Duodenal mucosa (tissue), 2 donors: Measurements from ENCODE around the gene SCNN1B.
"Not testable (repeated sequence)": the region's sequence is repeated elsewhere in the genome, so short reads cannot be mapped to it uniquely, and the experiment has no call there.

Experiments used
- H3K27ac ChIP-seq: one replicate; pipeline ENCODE4 v1.7.0; 2013; ENCODE audit warnings: low read depth, low read length
- H3K27me3 ChIP-seq, 2 donors: one replicate each; pipeline ENCODE4 v1.7.0; 2013; ENCODE audit warnings: low read length in 2 of 2, control low read depth in 1 of 2; ENCODE audit not compliant: insufficient read depth in 2 of 2, control insufficient read depth in 1 of 2
- H3K36me3 ChIP-seq, 2 donors: one replicate each; pipeline ENCODE4 v1.7.0; 2013; ENCODE audit warnings: low read length in 2 of 2, control low read depth in 1 of 2; ENCODE audit not compliant: insufficient read depth in 2 of 2, control insufficient read depth in 1 of 2
- H3K4me1 ChIP-seq, 2 donors: one replicate each; pipeline ENCODE4 v1.7.0; 2013; ENCODE audit warnings: low read length in 2 of 2, control low read depth in 1 of 2; ENCODE audit not compliant: insufficient read depth in 2 of 2, control insufficient read depth in 1 of 2
- H3K4me3 ChIP-seq, 2 donors: one replicate each; pipeline ENCODE4 v1.7.0; 2013; ENCODE audit warnings: low read length in 2 of 2, low read depth in 1 of 2
- H3K9ac ChIP-seq, 2 donors: one replicate each; pipeline ENCODE4 v1.7.0; 2013; ENCODE audit warnings: low read length in 2 of 2, low read depth in 1 of 2
- H3K9me3 ChIP-seq, 2 donors: one replicate each; pipeline ENCODE4 v1.7.0; 2013; ENCODE audit warnings: low read length in 2 of 2, control low read depth in 1 of 2; ENCODE audit not compliant: control insufficient read depth in 1 of 2

Gene SCNN1B

GRCh38 chr16:23302045-23302956 is at the start of gene SCNN1B:
Gene SCNN1B, plus strand, starts transcription at chr16:23302302. Its CDS starts 46,298 bp downstream, at chr16:23348600.
- Histone ChIP-seq H3K36me3 (no peaks in the 10 kb centered on the region), H3K27ac (no peak within 1 kb of the TSS), H3K9me3 (no peaks in the 10 kb centered on the region), H3K27me3 (peaks cover 17% of the 10 kb centered on the region in 2 donors), H3K4me1 (no peaks in the 10 kb centered on the region), H3K9ac (no peak within 1 kb of the TSS), H3K4me3 (peak within 1 kb of the TSS; percentile 11 to 59)

- no peak overlapping the region for H3K9ac ChIP-seq
- no peaks in the 10 kb centered on the region for H3K9me3 ChIP-seq
- no peaks in the 10 kb centered on the region for H3K4me1 ChIP-seq
- H3K27ac ChIP-seq: no peak overlapping the region
- no peaks in the 10 kb centered on the region for H3K36me3 ChIP-seq
- no peak overlapping the region for H3K4me3 ChIP-seq
- H3K27me3 ChIP-seq: no peaks in the 10 kb centered on the region
These were observed 49.8 kb upstream of the SCNN1B start for GRCh38 chr16:23252310-23252709.

- not testable (repeated sequence) for H3K9me3 ChIP-seq, H3K4me3 ChIP-seq, H3K4me1 ChIP-seq, H3K27ac ChIP-seq, H3K9ac ChIP-seq, H3K27me3 ChIP-seq, H3K36me3 ChIP-seq
These were observed 48.5 kb upstream of the SCNN1B start for GRCh38 chr16:23253650-23254049.

GRCh38 chr16:23254338-23254737 is 47.8 kb upstream of the SCNN1B start:
- no peak overlapping the region for H3K27ac ChIP-seq
- no peaks in the 10 kb centered on the region for H3K27me3 ChIP-seq
- H3K4me1 ChIP-seq: no peaks in the 10 kb centered on the region
- H3K9me3 ChIP-seq: no peaks in the 10 kb centered on the region
- H3K4me3 ChIP-seq: no peak overlapping the region
- no peaks in the 10 kb centered on the region for H3K36me3 ChIP-seq
- no peak overlapping the region for H3K9ac ChIP-seq

- no peaks in the 10 kb centered on the region for H3K4me1 ChIP-seq
- no peaks in the 10 kb centered on the region for H3K36me3 ChIP-seq
- no peak overlapping the region for H3K9ac ChIP-seq
- no peak overlapping the region for H3K27ac ChIP-seq
- no peaks in the 10 kb centered on the region for H3K9me3 ChIP-seq
- H3K4me3 ChIP-seq: no peak overlapping the region
- H3K27me3 ChIP-seq: no peaks in the 10 kb centered on the region
These were observed 47.1 kb upstream of the SCNN1B start for GRCh38 chr16:23255000-23255399.

GRCh38 chr16:23256440-23256839 is 45.7 kb upstream of the SCNN1B start:
- Histone ChIP-seq H3K9me3 (no peaks in the 10 kb centered on the region), H3K27ac (no peak overlapping the region), H3K27me3 (no peaks in the 10 kb centered on the region), H3K36me3 (no peaks in the 10 kb centered on the region), H3K4me1 (no peaks in the 10 kb centered on the region), H3K4me3 (no peak overlapping the region), H3K9ac (no peak overlapping the region)

GRCh38 chr16:23257682-23258081 is 44.4 kb upstream of the SCNN1B start:
- Histone ChIP-seq H3K9me3 (no peaks in the 10 kb centered on the region), H3K36me3 (no peaks in the 10 kb centered on the region), H3K27me3 (no peaks in the 10 kb centered on the region), H3K4me1 (no peaks in the 10 kb centered on the region), H3K27ac (no peak overlapping the region), H3K4me3 (no peak overlapping the region), H3K9ac (no peak overlapping the region)

- Histone ChIP-seq H3K4me3 (no peak overlapping the region), H3K27ac (no peak overlapping the region), H3K36me3 (no peaks in the 10 kb centered on the region), H3K4me1 (no peaks in the 10 kb centered on the region), H3K9me3 (no peaks in the 10 kb centered on the region), H3K27me3 (no peaks in the 10 kb centered on the region), H3K9ac (no peak overlapping the region)
These were observed 43.2 kb upstream of the SCNN1B start for GRCh38 chr16:23258919-23259237.

- no peaks in the 10 kb centered on the region for H3K9me3 ChIP-seq
- H3K36me3 ChIP-seq: no peaks in the 10 kb centered on the region
- no peaks in the 10 kb centered on the region for H3K27me3 ChIP-seq
- H3K27ac ChIP-seq: no peak overlapping the region
- no peak overlapping the region for H3K4me3 ChIP-seq
- no peaks in the 10 kb centered on the region for H3K4me1 ChIP-seq
- no peak overlapping the region for H3K9ac ChIP-seq
These were observed 34.5 kb upstream of the SCNN1B start for GRCh38 chr16:23267647-23268046.

GRCh38 chr16:23268561-23268960 is 33.5 kb upstream of the SCNN1B start:
- H3K9me3 ChIP-seq: no peaks in the 10 kb centered on the region
- H3K27ac ChIP-seq: no peak overlapping the region
- H3K4me3 ChIP-seq: no peak overlapping the region
- H3K9ac ChIP-seq: no peak overlapping the region
- H3K36me3 ChIP-seq: no peaks in the 10 kb centered on the region
- H3K27me3 ChIP-seq: no peaks in the 10 kb centered on the region
- no peaks in the 10 kb centered on the region for H3K4me1 ChIP-seq
